Suprapubic skin (tissue), 4 donors: Measurements from ENCODE around the gene SPACA7.

Experiments used
- POLR2A ChIP-seq, 2 donors: fragments of 450-650 bp; IDR thresholded peaks; one replicate each; pipeline ENCODE4 v1.6.1; 2017; ENCODE audit warnings: antibody characterized with exemption in 2 of 2, mild to moderate bottlenecking in 2 of 2, moderate library complexity in 2 of 2
- POLR2AphosphoS5 ChIP-seq, 3 donors: sonication (generic); formaldehyde crosslinking; IDR thresholded peaks; one replicate each; pipeline ENCODE4 v1.6.1; 2017; ENCODE audit warnings: antibody characterized with exemption in 3 of 3
- TF ChIP-seq, protein P1 (sequence below), 2 donors: fragments of 200-600 bp in 1 of 2; fragments of 450-650 bp in 1 of 2; sonication (generic) in 1 of 2; IDR thresholded peaks; one replicate each; pipeline ENCODE4 v1.5.1; 2016 to 2019; ENCODE audit warnings: antibody characterized with exemption in 2 of 2, mild to moderate bottlenecking in 1 of 2, moderate library complexity in 1 of 2

DNA sequence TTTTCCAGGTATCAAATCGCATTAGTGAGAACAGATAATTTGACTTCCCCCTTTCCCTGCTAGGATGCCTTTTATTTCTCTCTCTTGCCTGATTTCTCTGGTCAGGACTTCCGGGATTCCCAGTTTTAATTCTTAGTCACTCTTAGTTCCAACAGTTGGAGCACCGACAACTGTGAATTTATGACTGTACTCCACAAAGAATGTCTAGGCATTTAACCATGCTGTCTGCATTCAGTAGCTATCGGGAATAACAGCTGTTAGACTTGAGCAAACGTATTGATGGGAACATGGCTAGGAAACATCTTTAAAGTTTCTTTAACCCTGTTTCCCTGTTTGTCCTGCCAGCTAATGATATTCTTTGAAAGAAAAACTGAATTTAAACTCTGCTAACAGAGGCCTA lies 14.1 kb upstream of the SPACA7 start:
- TF ChIP-seq POLR2AphosphoS5 (IDR thresholded peaks at IDR 0.05) (no peak), POLR2A (IDR thresholded peaks at IDR 0.05) (no peak)
- TF ChIP-seq, protein P1, sequence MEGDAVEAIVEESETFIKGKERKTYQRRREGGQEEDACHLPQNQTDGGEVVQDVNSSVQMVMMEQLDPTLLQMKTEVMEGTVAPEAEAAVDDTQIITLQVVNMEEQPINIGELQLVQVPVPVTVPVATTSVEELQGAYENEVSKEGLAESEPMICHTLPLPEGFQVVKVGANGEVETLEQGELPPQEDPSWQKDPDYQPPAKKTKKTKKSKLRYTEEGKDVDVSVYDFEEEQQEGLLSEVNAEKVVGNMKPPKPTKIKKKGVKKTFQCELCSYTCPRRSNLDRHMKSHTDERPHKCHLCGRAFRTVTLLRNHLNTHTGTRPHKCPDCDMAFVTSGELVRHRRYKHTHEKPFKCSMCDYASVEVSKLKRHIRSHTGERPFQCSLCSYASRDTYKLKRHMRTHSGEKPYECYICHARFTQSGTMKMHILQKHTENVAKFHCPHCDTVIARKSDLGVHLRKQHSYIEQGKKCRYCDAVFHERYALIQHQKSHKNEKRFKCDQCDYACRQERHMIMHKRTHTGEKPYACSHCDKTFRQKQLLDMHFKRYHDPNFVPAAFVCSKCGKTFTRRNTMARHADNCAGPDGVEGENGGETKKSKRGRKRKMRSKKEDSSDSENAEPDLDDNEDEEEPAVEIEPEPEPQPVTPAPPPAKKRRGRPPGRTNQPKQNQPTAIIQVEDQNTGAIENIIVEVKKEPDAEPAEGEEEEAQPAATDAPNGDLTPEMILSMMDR (IDR thresholded peaks at IDR 0.05) = no peak
